ENCODE data around the gene SRGAP1. TPM values are rescaled to one million over a fixed set of nuclear protein-coding genes. Genes with fewer than 3 reads are reported as not detected.

SRGAP1 gene
- total RNA-seq, 1 experiment from 2014 or later: 26.8 TPM

DNA sequence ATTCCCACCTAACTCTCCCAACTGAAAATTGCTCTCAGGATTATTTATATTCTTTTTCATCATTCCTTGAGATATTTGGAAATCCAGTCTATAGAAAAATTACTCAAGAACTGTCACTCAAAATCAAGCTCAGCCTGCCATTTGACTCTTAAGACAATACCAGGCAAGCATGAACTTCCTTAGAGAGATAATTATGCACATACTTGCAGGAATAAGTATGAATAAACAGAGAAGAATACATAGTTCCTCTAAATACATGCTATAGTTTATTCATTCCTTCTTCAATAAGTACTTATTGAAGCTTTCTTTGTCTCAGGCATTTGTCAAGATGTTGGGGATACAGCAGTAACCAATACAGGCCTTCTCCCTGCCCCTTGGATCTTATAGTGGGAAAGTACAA is 154.1 kb downstream of the SRGAP1 start:
- Histone ChIP-seq H3K36me3 (ENCODE audit: control insufficient read depth, insufficient read depth, low read length) (peaks cover 7% of the 10 kb centered on the region; the same call in 1 of the 2 replicates), H3K9me3 (ENCODE audit: control insufficient read depth, insufficient read depth, low read depth, low read length) (peaks cover 7% of the 10 kb centered on the region; the same call in 1 of the 2 replicates), H3K4me1 (ENCODE audit: control insufficient read depth, insufficient read depth, low read length) (no peaks in the 10 kb centered on the region), H3K27me3 (ENCODE audit: control insufficient read depth, insufficient read depth, low read length) (no peaks in the 10 kb centered on the region), H3K27ac (ENCODE audit: low read length) (no peak overlapping the region), H3K4me3 (ENCODE audit: low read depth in 2 of 2, low read length in 2 of 2) (no peak overlapping the region)
- no peak for ATAC-seq
- TF ChIP-seq TCF7L2 (IDR thresholded peaks at IDR 0.05; ENCODE audit: low read depth, low read length): no peak
- TF ChIP-seq, protein P1, sequence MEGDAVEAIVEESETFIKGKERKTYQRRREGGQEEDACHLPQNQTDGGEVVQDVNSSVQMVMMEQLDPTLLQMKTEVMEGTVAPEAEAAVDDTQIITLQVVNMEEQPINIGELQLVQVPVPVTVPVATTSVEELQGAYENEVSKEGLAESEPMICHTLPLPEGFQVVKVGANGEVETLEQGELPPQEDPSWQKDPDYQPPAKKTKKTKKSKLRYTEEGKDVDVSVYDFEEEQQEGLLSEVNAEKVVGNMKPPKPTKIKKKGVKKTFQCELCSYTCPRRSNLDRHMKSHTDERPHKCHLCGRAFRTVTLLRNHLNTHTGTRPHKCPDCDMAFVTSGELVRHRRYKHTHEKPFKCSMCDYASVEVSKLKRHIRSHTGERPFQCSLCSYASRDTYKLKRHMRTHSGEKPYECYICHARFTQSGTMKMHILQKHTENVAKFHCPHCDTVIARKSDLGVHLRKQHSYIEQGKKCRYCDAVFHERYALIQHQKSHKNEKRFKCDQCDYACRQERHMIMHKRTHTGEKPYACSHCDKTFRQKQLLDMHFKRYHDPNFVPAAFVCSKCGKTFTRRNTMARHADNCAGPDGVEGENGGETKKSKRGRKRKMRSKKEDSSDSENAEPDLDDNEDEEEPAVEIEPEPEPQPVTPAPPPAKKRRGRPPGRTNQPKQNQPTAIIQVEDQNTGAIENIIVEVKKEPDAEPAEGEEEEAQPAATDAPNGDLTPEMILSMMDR (IDR thresholded peaks at IDR 0.05): no peak
- no peak for TF ChIP-seq POLR2AphosphoS5 (IDR thresholded peaks at IDR 0.05; ENCODE audit: low read depth, low read length)
- no peak for TF ChIP-seq REST (IDR thresholded peaks at IDR 0.05; ENCODE audit: insufficient read depth in 1 of 2, low read depth in 2 of 2, low read length in 1 of 2)
- no peak for TF ChIP-seq SIN3A (IDR thresholded peaks at IDR 0.05; ENCODE audit: borderline replicate concordance, insufficient read depth, low read depth, low read length)
- ChIA-PET POLR2A (no interaction called here), CTCF (no interaction called here)
- in situ Hi-C loops (cut with HindIII; ENCODE audit: low pct_unique_long_range_greater_than_20kb, low sequenced_read_pairs) (no loop called here), intact Hi-C loops (cut with micrococcal nuclease; ENCODE audit: unreplicated experiment) (no loop called here)
- no TSS peak for BruUV-seq (replicated peaks)
- no peak for DNase-seq (ENCODE audit: low read depth, low spot score)

DNA sequence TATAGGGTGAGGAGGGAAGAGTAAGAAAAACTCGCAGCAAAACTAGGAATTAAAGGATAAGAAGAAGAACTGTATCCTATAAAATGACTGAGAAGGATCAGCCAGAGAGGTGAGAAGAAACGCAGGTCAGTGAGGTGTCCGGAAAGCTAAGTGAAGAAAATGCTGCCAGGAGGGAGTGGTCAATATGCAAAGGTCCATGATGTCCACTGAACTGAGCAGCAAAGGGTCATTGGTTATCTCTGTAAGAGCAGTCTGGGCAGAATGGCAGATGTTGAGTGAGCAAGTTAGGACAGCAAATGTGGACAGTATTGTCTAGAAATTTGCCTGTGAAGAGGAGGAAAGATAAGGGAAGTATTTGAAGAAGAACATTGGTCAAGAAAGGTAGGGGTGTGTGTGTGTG is 155.4 kb downstream of the SRGAP1 start:
- Histone ChIP-seq H3K4me1 (ENCODE audit: control insufficient read depth, insufficient read depth, low read length) (no peaks in the 10 kb centered on the region), H3K9me3 (ENCODE audit: control insufficient read depth, insufficient read depth, low read depth, low read length) (peaks cover 7% of the 10 kb centered on the region; the same call in 1 of the 2 replicates), H3K4me3 (ENCODE audit: low read depth in 2 of 2, low read length in 2 of 2) (no peak overlapping the region), H3K27ac (ENCODE audit: low read length) (no peak overlapping the region), H3K36me3 (ENCODE audit: control insufficient read depth, insufficient read depth, low read length) (peaks cover 7% of the 10 kb centered on the region; the same call in 1 of the 2 replicates), H3K27me3 (ENCODE audit: control insufficient read depth, insufficient read depth, low read length) (no peaks in the 10 kb centered on the region)
- CTCF ChIA-PET: no interaction called here
- in situ Hi-C loops (cut with HindIII; ENCODE audit: low pct_unique_long_range_greater_than_20kb, low sequenced_read_pairs): no loop called here
- intact Hi-C loops (cut with micrococcal nuclease; ENCODE audit: unreplicated experiment): no loop called here
- TF ChIP-seq REST (IDR thresholded peaks at IDR 0.05; ENCODE audit: insufficient read depth in 1 of 2, low read depth in 2 of 2, low read length in 1 of 2): no peak
- TF ChIP-seq, protein P1 (IDR thresholded peaks at IDR 0.05): no peak
- no peak for TF ChIP-seq POLR2AphosphoS5 (IDR thresholded peaks at IDR 0.05; ENCODE audit: low read depth, low read length)
- no peak for TF ChIP-seq SIN3A (IDR thresholded peaks at IDR 0.05; ENCODE audit: borderline replicate concordance, insufficient read depth, low read depth, low read length)
- TF ChIP-seq TCF7L2 (IDR thresholded peaks at IDR 0.05; ENCODE audit: low read depth, low read length): no peak
- POLR2A ChIA-PET: no interaction called here
- TSS peak; percentile 6 for BruUV-seq (replicated peaks)
- ATAC-seq (no peak), DNase-seq (ENCODE audit: low read depth, low spot score) (no peak)
